ENCODE results near the gene DSCAML1. TPM values are rescaled to one million over a fixed set of nuclear protein-coding genes. Genes with fewer than 3 reads are reported as not detected.

DSCAML1 gene
- total and polyA plus RNA-seq, 8 donors: 0.08 to 2.9 (median 0.45) TPM

- 69 to 86% (median 79%) methylated on average over 5 of the region's 5 CpGs for WGBS, 5 donors
- Histone ChIP-seq H3K4me1 (no peaks in the 10 kb centered on the region), H3K27me3 (no peaks in the 10 kb centered on the region), H3K27ac (no peak overlapping the region), H3K36me3 (peaks cover 0 to 26% (median 0%) of the 10 kb centered on the region in 4 donors), H3K9me3 (no peaks in the 10 kb centered on the region), H3K4me3 (no peak overlapping the region)
- TF ChIP-seq POLR2AphosphoS5 (IDR thresholded peaks at IDR 0.05): no peak
- TF ChIP-seq POLR2A (IDR thresholded peaks at IDR 0.05): no peak
- TF ChIP-seq CTCF (IDR thresholded peaks at IDR 0.05): no peak
- no peak for TF ChIP-seq EP300 (IDR thresholded peaks at IDR 0.05)
- intact Hi-C loops (cut with DNase I; ENCODE audit: low total_unique reads): no loop called here
- DNase-seq: no peak
Observed at GRCh38 chr11:117467770-117468169, 329.2 kb downstream of the DSCAML1 start.

GRCh38 chr11:117466966-117467365 is 330.1 kb downstream of the DSCAML1 start:
- intact Hi-C loops (cut with DNase I; ENCODE audit: low total_unique reads): no loop called here
- no peak for DNase-seq
- 81 to 92% (median 88%) methylated on average over 11 to 14 of the region's 14 CpGs for WGBS, 5 donors

GRCh38 chr11:117465236-117465997 is 331.6 kb downstream of the DSCAML1 start:
- 75 to 87% (median 81%) methylated on average over 14 of the region's 14 CpGs for WGBS, 5 donors
- Histone ChIP-seq H3K36me3 (peaks cover 0 to 13% (median 0%) of the 10 kb centered on the region in 4 donors), H3K4me1 (no peaks in the 10 kb centered on the region), H3K9me3 (no peaks in the 10 kb centered on the region), H3K27ac (no peak overlapping the region), H3K27me3 (peaks cover 0 to 4% (median 0%) of the 10 kb centered on the region in 3 donors), H3K4me3 (no peak overlapping the region)
- no peak for TF ChIP-seq POLR2AphosphoS5 (IDR thresholded peaks at IDR 0.05)
- TF ChIP-seq EP300 (IDR thresholded peaks at IDR 0.05): no peak
- no peak for TF ChIP-seq POLR2A (IDR thresholded peaks at IDR 0.05)
- no peak for TF ChIP-seq CTCF (IDR thresholded peaks at IDR 0.05)
- DNase-seq: no peak
- intact Hi-C loops (cut with DNase I; ENCODE audit: low total_unique reads): no loop called here

More at GRCh38 chr11:117466966-117467365, 330.1 kb downstream of the DSCAML1 start:
- Histone ChIP-seq H3K9me3 (no peaks in the 10 kb centered on the region), H3K4me1 (no peaks in the 10 kb centered on the region), H3K36me3 (peaks cover 0 to 26% (median 0%) of the 10 kb centered on the region in 4 donors), H3K27ac (no peak overlapping the region), H3K27me3 (peaks cover 0 to 1% (median 0%) of the 10 kb centered on the region in 3 donors), H3K4me3 (no peak overlapping the region)
- TF ChIP-seq EP300 (IDR thresholded peaks at IDR 0.05): no peak
- no peak for TF ChIP-seq POLR2AphosphoS5 (IDR thresholded peaks at IDR 0.05)
- no peak for TF ChIP-seq POLR2A (IDR thresholded peaks at IDR 0.05)
- TF ChIP-seq CTCF (IDR thresholded peaks at IDR 0.05): no peak

GRCh38 chr11:117464778-117465177 is 332.2 kb downstream of the DSCAML1 start:
- Histone ChIP-seq H3K36me3 (peaks cover 0 to 13% (median 0%) of the 10 kb centered on the region in 4 donors), H3K27me3 (peaks cover 0 to 4% (median 0%) of the 10 kb centered on the region in 3 donors), H3K4me3 (no peak overlapping the region), H3K27ac (no peak overlapping the region), H3K9me3 (no peaks in the 10 kb centered on the region), H3K4me1 (no peaks in the 10 kb centered on the region)
- DNase-seq: no peak
- TF ChIP-seq POLR2AphosphoS5 (IDR thresholded peaks at IDR 0.05): no peak
- WGBS, 5 donors: 85 to 92% (median 90%) methylated on average over 9 to 13 of the region's 13 CpGs
- intact Hi-C loops (cut with DNase I; ENCODE audit: low total_unique reads): no loop called here

GRCh38 chr11:117462864-117463247 is 334.2 kb downstream of the DSCAML1 start:
- WGBS, 5 donors: 16 to 63% (median 41%) methylated on average over 7 to 8 of the region's 8 CpGs
- Histone ChIP-seq H3K9me3 (no peaks in the 10 kb centered on the region), H3K36me3 (peaks cover 0 to 20% (median 0%) of the 10 kb centered on the region in 4 donors), H3K4me1 (no peaks in the 10 kb centered on the region), H3K27ac (no peak overlapping the region), H3K4me3 (no peak overlapping the region), H3K27me3 (peaks cover 0 to 14% (median 0%) of the 10 kb centered on the region in 3 donors)
- TF ChIP-seq POLR2AphosphoS5 (IDR thresholded peaks at IDR 0.05) (no peak), POLR2A (IDR thresholded peaks at IDR 0.05) (no peak), EP300 (IDR thresholded peaks at IDR 0.05) (no peak), CTCF (IDR thresholded peaks at IDR 0.05) (no peak)
- no peak for DNase-seq
- intact Hi-C loops (cut with DNase I; ENCODE audit: low total_unique reads): no loop called here
